ENCODE measurements around the gene NACAD. TPM values are rescaled to one million over a fixed set of nuclear protein-coding genes. Genes with fewer than 3 reads are reported as not detected.
A peak's percentile ranks its signal among the peaks of the same experiment; 100 is the strongest.

NACAD gene
- total and polyA plus RNA-seq, 2 experiments from 2014 or later = 1.4 to 3.9 TPM

DNA sequence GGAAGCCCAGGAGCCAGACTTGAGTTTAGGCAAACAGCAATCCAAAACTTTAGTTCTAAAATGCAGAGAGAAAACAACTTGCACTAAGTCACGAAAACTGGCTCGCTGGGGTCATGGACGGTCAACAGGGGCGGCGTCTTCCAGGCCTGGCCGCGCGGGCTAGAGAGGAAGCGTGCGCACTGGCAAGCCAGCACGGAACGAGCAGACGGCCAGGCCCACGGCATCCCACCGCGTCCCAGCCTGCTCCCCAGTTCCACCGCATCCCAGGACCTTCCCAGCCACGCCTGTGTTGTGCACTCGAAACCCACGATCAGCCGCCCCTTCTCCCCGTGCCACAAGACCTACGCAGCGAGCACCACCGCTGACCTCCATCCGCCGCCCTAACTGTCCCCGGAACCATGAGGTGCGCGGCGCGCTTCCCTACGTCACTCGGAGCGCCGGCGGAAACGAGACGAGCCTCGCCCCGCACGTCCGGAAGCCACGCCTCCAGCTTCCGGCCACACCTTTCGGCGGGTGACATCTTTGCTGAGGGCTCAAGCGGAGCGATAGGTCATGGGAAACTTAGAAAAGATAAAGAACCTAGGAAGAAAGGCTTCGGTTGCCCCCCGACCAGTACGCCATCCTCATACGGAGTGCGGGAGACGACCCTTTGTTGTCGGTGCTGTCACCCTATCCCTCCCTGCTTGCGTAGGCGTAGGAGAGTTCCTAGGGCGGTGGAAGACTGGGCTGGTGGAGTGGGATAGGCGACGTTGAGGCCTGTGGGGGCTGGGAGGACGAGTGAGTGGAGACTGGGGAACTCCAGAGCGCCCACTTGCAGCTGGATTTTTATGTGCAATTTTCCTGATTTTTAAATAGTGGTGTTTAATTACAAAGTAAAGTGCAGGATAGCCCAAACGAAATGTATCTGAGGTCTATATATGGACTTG lies 22.8 kb upstream of the NACAD start, which contains the start of gene TBRG4:
Gene TBRG4, minus strand, starts transcription at position 400 of the 926 bp plus-strand sequence. CDS start 2,460 bp downstream, outside the sequence.
- under 1% methylated on average over 64 of the region's 64 CpGs for WGBS (ENCODE audit: low lambda C conversion rate, missing lambda C conversion rate)
- Histone ChIP-seq H3K27ac (peak within 1 kb of the TSS; percentile 99), H3K9me2 (replicated peaks; ENCODE audit: insufficient read depth) (no peaks in the 10 kb centered on the region), H3K36me3 (replicated peaks; ENCODE audit: insufficient read depth, low read depth) (no peaks in the 10 kb centered on the region), H3K79me2 (peaks cover 44% of the 10 kb centered on the region), H4K20me1 (ENCODE audit: insufficient read depth, poor library complexity, severe bottlenecking) (peaks cover 11% of the 10 kb centered on the region), H3K27me3 (peaks cover 3% of the 10 kb centered on the region), H2AFZ (peak within 1 kb of the TSS; percentile 76), H3K4me2 (peak within 1 kb of the TSS; percentile 79), H3K4me1 (ENCODE audit: insufficient read depth) (peaks cover 12% of the 10 kb centered on the region), H3K9me3 (ENCODE audit: low read depth) (no peaks in the 10 kb centered on the region), H3K4me3 (peak within 1 kb of the TSS; percentile 74)
- TF ChIP-seq CTCF (IDR thresholded peaks at IDR 0.05; ENCODE audit: poor library complexity) (peak; percentile 38), EZH2phosphoT487 (IDR thresholded peaks at IDR 0.05; ENCODE audit: low read depth, severe bottlenecking, unreplicated experiment) (no peak)
- peak; percentile 98 for DNase-seq (ENCODE audit: low spot score)

- Histone ChIP-seq H3K4me3 (no peak overlapping the region), H3K9me2 (replicated peaks; ENCODE audit: insufficient read depth) (no peaks in the 10 kb centered on the region), H2AFZ (no peak overlapping the region), H3K27me3 (no peaks in the 10 kb centered on the region), H3K79me2 (peaks cover 47% of the 10 kb centered on the region), H3K36me3 (replicated peaks; ENCODE audit: insufficient read depth, low read depth) (no peaks in the 10 kb centered on the region), H3K9me3 (ENCODE audit: low read depth) (no peaks in the 10 kb centered on the region), H3K27ac (no peak overlapping the region), H3K4me1 (ENCODE audit: insufficient read depth) (peaks cover 12% of the 10 kb centered on the region), H3K4me2 (no peak overlapping the region), H4K20me1 (ENCODE audit: insufficient read depth, poor library complexity, severe bottlenecking) (peaks cover 11% of the 10 kb centered on the region)
- DNase-seq (ENCODE audit: low spot score) = no peak
- TF ChIP-seq EZH2 (IDR thresholded peaks at IDR 0.05; ENCODE audit: borderline replicate concordance) = no peak
- no peak for TF ChIP-seq CTCF (IDR thresholded peaks at IDR 0.05; ENCODE audit: poor library complexity)
- TF ChIP-seq EZH2phosphoT487 (IDR thresholded peaks at IDR 0.05; ENCODE audit: low read depth, severe bottlenecking, unreplicated experiment) = no peak
- WGBS (ENCODE audit: low lambda C conversion rate, missing lambda C conversion rate) = 90% methylated on average over 8 of the region's 8 CpGs
Observed at GRCh38 chr7:45108863-45109262, 20.1 kb upstream of the NACAD start.

DNA sequence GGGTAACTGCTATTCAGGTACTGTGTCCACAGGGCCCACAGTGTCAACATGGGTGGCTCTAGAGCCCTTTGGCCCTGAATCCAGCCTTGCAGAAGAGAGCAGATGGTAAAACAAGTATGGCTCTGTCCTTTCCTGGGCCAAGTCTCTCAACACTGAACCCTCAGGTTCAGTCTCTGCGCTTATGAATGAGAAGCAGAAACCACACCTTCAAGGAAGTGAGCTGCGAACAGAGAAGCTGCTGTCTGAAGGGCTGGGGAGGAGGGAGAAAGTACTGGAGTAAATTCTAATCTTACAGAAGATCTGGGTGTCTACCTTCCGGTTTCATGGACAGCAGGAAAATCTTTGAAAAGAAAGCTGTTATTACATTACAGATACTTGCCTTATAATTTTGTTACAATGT lies 18.6 kb upstream of the NACAD start:
- Histone ChIP-seq H3K9me3 (ENCODE audit: low read depth) (no peaks in the 10 kb centered on the region), H3K4me3 (no peak overlapping the region), H3K4me1 (ENCODE audit: insufficient read depth) (peaks cover 10% of the 10 kb centered on the region), H3K36me3 (replicated peaks; ENCODE audit: insufficient read depth, low read depth) (no peaks in the 10 kb centered on the region), H3K27me3 (no peaks in the 10 kb centered on the region), H2AFZ (no peak overlapping the region), H4K20me1 (ENCODE audit: insufficient read depth, poor library complexity, severe bottlenecking) (peaks cover 11% of the 10 kb centered on the region), H3K9me2 (replicated peaks; ENCODE audit: insufficient read depth) (no peaks in the 10 kb centered on the region), H3K27ac (no peak overlapping the region), H3K4me2 (peak overlapping the region; percentile 19), H3K79me2 (peaks cover 47% of the 10 kb centered on the region)
- 93% methylated on average over 3 of the region's 3 CpGs for WGBS (ENCODE audit: low lambda C conversion rate, missing lambda C conversion rate)
- no peak for DNase-seq (ENCODE audit: low spot score)
- TF ChIP-seq CTCF (IDR thresholded peaks at IDR 0.05; ENCODE audit: poor library complexity) = no peak
- TF ChIP-seq EZH2phosphoT487 (IDR thresholded peaks at IDR 0.05; ENCODE audit: low read depth, severe bottlenecking, unreplicated experiment) = no peak
